ENCODE results near the gene SETD4. TPM values are rescaled to one million over a fixed set of nuclear protein-coding genes. Genes with fewer than 3 reads are reported as not detected.
A peak's percentile ranks its signal among the peaks of the same experiment; 100 is the strongest.

The SETD4 gene
- total and polyA plus RNA-seq, 2 donors (not counting 3 experiments of a cell fraction or from before 2014, with no cell fraction given) = 13.0 to 25.1 TPM

DNA sequence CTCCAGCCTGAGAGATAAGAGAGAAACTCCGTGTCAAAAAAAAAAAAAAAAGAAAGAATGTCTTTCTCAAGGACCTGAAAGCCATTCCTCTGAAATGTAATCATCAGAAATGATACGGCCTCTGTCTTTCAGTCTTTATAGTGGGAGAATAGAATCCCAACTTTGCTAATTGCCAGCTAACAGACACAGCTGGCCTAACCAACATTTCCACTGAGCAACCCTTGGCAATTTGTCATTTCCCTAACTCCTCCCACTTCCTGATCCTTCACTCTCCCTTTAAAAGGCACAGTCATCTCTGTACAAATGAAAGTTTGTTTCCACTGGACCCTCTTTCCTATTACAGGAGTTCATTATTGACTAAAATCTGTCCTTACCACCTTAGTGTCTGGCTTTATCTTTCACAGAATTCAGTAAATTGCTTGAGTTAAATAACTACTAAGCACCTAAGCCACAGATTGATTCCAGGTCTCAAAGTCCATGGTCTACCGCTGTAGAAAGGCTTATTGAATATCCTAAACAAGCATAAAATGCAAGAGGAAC lies 5.2 kb upstream of the SETD4 start:
- H4K20me1 ChIP-seq (replicated peaks; ENCODE audit: control insufficient read depth, extremely low read depth, insufficient read depth, low read length) = no peaks in the 10 kb centered on the region
- no peaks in the 10 kb centered on the region for H3K27me3 ChIP-seq (ENCODE audit: control insufficient read depth in 2 of 2, insufficient read depth in 2 of 2, low read length in 2 of 2)
- no TSS peak for BruUV-seq (replicated peaks)
- CTCF ChIA-PET = interaction anchor here (1.0 to 1.2 kb wide), 2 partner anchors 18 to 39 kb away, joined by 3 to 4 read pairs; no protein-coding TSS in a partner anchor
- H3K4me2 ChIP-seq (ENCODE audit: insufficient read depth, low read length) = peak overlapping the region; percentile 54
- FAIRE-seq (peak; percentile 48), DNase-seq (ENCODE audit: low read depth, low spot score) (peak; percentile 78)
- H3K9me1 ChIP-seq (replicated peaks; ENCODE audit: control insufficient read depth, extremely low read depth, insufficient read depth, low read length) = no peaks in the 10 kb centered on the region
- H3K4me3 ChIP-seq (replicated peaks in 1 of 3; ENCODE audit: insufficient read depth in 1 of 3, low read depth in 1 of 3, low read length in 3 of 3) = no peak overlapping the region
- peaks cover 16% of the 10 kb centered on the region for H3K4me1 ChIP-seq (ENCODE audit: control insufficient read depth, extremely low read depth, insufficient read depth, low read length)
- H3K9me3 ChIP-seq (replicated peaks; ENCODE audit: control insufficient read depth, insufficient read depth, low read length) = peaks cover 3% of the 10 kb centered on the region
- dilution Hi-C loops (cut with MboI; ENCODE audit: extremely low pct_ligation_motif_present, low sequenced_read_pairs) = no loop called here
- H3K27ac ChIP-seq (ENCODE audit: insufficient read depth, low read depth, low read length) = peak overlapping the region; percentile 44
- no peaks in the 10 kb centered on the region for H3K79me2 ChIP-seq (ENCODE audit: control insufficient read depth, insufficient read depth, low read length)
- intact Hi-C loops (cut with micrococcal nuclease) = no loop called here
- peak overlapping the region; percentile 54 for H2AFZ ChIP-seq (ENCODE audit: low read depth, low read length)
- TF ChIP-seq, protein P1, sequence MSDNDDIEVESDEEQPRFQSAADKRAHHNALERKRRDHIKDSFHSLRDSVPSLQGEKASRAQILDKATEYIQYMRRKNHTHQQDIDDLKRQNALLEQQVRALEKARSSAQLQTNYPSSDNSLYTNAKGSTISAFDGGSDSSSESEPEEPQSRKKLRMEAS (IDR thresholded peaks at IDR 0.05; ENCODE audit: insufficient read depth, insufficient read length) = no peak
- TF ChIP-seq FOS (IDR thresholded peaks at IDR 0.05; ENCODE audit: borderline replicate concordance, insufficient read depth, low read length) (peak; percentile 50), JUN (IDR thresholded peaks at IDR 0.05; ENCODE audit: borderline replicate concordance, insufficient read depth, insufficient read length, low read depth) (peak; percentile 18), CTCF (IDR thresholded peaks at IDR 0.05; ENCODE audit: extremely low read depth in 1 of 2, insufficient read depth in 1 of 2, low read depth in 1 of 2, low read length in 2 of 2) (no peak), MYC (IDR thresholded peaks at IDR 0.05; ENCODE audit: low read depth, low read length) (no peak), POLR2AphosphoS5 (IDR thresholded peaks at IDR 0.05; ENCODE audit: insufficient read depth, low read depth, low read length) (peak; percentile 23), POLR2A (IDR thresholded peaks at IDR 0.05; ENCODE audit: low read depth, low read length) (peak; percentile 23), GATA2 (IDR thresholded peaks at IDR 0.05; ENCODE audit: insufficient read depth, insufficient read length, low read depth, low read length) (no peak), EZH2 (IDR thresholded peaks at IDR 0.05; ENCODE audit: borderline replicate concordance, low read depth, low read length, severe bottlenecking) (no peak)
- POLR2A ChIA-PET = no interaction called here
- H3K36me3 ChIP-seq (ENCODE audit: control insufficient read depth in 2 of 2, extremely low read depth in 1 of 2, insufficient read depth in 2 of 2, low read length in 2 of 2) = no peaks in the 10 kb centered on the region
- no peak overlapping the region for H3K9ac ChIP-seq (replicated peaks; ENCODE audit: extremely low read depth, insufficient read depth, low read length)

Measured in endothelial cell of umbilical vein (primary cell).